GM19193 (cell line): ENCODE results near the gene FBXO31.

Experiments used
- POLR2A ChIP-seq: IDR thresholded peaks from 4 replicates; pipeline ENCODE4 v1.6.1; 2011; ENCODE audit not compliant: insufficient read depth, insufficient read length; ENCODE audit errors: extremely low read depth

The FBXO31 gene

DNA sequence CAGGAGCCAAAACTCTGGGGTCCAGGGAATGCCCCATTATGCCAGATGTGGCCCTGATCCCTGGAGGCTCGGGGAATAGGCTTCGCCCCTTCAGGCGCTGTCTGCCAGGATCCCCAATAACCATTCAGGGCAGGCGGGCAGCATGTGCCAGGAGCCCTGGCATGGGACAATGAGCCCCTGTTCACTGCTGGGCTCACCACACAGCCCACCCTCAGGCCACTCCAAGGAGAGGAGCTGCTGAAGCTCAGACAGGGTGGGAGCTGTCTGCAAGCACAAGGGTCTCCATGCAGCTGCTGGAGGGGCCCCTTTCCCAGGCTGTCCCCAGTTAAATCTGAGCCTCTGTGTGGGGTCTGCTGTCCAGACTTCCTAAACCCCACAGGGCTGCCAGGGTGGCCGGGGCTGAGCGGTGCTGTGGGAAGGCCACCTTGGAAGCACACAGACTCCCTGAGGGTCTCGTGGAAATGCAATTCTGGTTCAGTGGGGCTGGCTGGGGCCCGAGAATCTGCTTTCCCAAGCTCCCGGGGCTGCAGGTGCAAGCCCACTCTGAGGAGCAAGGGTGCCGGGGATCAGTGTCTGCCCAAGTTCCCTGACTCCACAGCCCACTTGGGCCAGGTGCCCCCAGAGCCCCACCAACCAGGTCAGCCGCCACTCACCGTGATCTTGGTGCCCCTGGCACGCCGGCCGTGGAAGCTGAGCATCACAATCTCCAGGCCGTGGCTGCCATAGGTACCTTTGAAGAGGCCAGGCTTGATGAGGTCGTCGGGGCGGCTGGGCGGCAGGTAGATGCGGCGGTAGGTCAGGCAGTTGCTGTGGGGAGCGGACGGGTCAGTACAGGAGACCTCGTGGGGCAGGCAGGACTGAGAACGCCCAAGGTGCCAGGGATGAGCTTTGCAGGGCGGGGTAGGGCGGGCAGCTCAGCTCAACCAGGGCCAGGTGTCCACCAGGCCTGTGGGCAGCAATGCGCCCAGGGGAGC is 48.6 kb downstream of the FBXO31 start:
- no peak for TF ChIP-seq POLR2A

DNA sequence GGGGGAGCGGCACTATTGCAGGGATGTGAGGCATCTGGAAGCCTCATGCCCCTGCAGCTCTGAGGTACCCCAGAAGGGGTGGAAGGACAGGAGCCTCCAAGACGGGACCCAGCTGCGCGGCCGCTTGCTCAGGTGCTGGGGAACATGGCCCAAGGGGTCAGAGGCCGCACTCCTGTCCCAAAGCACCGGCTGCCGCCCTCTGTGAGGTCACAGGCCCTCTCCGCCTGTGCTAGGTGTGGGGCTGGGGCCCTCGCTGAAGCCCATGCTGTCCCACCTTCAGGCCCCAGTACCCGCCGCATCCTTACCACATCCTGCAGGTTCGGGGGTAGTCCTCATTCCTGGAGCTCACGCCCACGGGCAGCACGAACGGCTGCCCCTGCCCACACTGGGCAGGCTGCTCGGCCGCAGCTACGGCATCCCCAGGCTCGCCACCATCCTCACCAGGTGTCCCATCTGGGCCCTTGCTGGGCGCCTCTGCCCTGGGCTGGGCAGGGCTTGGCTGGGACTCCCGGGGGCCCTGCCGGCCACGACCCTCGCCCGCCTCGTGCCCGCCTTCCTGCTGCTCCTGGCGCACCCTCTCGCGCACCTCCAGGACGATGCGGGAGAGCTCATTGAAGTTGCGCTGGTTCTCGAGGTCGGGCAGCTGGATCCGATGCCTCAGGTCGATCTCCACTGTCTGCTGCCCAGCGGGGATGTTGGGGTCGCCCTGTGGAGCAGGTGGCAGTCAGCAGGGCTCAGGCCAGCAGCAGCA is 49.8 kb downstream of the FBXO31 start:
- TF ChIP-seq POLR2A, result no peak

DNA sequence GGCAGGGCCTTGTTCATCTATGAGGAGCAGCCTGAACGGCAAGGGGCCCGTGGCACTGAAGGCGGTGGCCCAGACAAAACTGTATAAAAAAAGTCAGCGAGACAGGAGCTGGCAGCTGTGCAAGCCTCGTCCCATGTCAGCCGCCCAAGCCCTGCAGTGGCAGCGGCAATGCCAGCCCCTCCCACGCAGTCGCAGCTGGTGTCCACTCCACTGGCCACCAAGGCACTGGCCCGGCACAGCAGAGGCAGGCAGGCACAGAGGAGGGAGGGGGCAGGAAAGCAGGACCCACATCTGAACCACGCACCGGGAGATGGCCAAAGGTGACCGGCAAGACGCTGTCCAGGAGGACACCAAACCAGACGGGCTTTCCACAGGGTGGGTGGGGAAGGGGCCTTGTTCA is 50.5 kb downstream of the FBXO31 start:
- no peak for TF ChIP-seq POLR2A

DNA sequence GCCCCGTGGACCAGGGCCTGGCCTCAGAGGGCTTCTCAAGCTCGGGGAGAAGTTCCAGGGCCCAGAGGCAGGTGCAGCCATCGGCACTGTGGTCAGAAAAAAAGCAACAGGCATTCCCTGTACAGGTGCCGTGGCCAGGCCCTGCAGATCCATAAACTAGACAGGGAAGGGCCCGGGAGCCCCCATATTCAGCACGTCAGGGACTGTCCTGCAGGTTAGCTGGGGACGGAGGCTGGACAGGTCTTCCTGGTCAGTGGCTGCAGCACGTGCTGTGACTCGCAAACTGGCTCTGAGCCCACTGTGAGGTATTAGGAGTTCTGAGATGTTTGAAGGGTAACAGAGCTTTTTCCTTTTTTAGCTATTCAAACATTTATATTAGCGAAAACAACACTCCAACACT is 51.4 kb downstream of the FBXO31 start:
- TF ChIP-seq POLR2A, result no peak

DNA sequence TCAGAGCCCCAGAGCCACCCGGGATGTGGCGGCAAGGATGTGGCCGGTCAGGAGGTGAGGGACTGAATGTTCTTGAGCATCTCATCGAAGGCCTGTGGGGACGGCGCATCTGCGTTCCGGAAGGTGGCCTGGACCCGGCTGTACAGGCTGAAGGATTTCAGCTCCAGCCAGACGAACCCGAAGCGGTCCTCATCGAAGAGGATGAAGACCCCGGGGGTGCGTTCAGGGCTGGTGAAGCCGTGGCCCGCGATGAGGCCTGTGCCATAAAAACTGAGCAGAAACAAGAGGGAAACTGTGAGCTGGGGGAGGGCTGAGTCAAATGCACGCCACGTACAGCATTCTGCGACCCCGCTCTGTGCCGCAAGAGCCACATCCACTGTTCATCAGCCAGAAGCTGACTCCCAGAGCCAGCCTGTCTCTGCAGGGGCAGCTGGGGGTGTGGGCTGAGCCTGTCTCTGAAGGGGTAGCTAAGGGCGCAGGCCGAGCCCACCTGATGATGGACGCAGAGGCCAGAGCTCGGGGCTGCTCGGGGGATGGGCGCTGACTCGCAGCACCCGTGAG is 52.3 kb downstream of the FBXO31 start:
- no peak for TF ChIP-seq POLR2A

DNA sequence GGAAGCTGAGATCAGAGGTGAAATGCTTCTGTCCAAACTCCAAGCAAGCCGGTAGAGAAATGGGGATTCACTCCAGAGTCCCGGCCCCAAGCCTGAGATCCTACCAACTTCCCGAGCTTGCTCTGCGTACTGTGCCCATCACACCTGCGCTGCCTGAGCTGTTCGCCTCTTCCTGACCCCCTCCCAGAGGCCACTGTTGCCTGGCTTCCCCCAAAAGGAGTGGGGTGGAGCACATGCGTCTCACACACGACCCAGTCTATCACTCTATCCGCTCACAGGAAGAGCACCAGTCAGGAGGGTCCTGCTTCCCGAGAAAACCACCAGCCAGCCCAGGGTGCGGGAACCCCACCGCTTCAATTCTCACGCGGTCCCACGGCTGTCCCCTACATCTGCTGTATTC is 52.9 kb downstream of the FBXO31 start:
- no peak for TF ChIP-seq POLR2A

DNA sequence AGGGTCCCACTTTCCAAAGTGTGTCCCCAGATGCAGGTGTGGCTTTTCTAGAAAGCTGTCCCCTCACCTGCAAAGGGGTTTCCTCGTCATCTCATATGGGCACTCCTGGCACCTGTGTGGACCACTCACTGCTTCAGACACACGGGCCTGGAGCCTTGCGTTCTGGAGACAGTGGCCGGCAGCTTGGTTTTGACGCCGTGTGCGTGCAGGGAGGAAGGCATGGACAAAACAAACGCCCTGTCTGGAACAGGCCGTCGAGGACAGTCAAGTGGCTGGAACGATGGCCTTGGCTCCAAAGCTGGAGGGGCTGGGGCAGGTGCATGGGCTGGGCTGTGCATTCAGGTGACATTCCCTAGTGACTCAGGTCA is 53.3 kb downstream of the FBXO31 start:
- TF ChIP-seq POLR2A, result no peak

DNA sequence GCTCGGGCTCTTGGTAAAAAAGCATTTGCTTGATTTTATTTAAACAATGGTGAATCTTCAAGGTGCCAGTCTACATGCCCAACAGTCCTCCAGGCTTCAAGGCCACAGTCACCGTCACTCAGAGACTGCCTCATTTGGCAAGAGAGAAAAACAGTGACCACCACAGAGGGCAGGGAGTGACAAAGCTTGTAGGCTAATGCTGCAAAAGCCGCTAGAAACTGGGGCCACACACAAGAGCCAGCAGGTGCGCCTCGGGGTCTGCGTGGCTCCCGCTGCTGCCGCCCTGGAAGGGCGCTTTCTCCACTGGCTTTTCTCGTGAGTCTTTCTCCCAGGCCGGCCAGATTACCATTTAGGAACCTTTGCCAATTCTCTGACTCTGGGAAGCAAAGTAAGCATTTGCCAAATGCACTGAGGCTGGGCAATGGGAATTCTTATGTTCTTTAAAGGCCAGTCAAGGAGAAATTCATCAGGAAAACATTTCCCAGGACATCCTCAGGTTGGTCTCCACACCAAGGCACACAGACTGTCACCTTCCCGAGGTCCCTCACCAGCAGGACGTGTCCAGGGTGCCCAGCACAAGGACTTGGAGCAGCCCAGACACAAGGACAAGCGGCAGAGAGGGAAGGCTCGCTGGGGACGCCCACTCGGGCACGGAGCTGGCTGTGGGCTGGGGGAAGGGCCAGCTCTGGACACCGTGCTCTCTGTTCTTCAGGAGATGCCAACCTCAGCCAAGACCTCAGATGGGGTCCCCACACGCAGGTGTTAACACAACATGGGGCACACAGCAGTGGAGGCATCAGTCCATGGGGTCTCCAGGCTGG is 53.9 kb downstream of the FBXO31 start:
- no peak for TF ChIP-seq POLR2A

DNA sequence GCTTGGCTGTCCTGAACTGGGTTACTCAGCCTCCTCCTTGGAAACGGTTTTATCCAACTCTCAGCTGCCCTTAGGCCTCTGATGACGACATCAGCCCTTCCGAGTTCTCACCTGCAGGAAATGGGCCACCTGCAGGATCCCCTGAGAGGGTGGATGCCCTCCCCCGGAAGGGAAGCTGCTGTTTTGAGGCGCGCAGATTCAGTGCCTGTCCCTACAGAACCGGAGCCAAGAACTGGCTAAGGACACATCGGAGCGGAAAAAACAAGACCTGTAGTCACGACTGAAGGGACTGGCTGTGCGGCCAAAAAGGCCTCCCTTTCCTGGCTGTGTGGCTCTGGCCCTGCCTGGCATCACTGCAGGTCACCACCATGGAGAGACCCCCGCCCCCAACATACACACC is 54.7 kb downstream of the FBXO31 start:
- no peak for TF ChIP-seq POLR2A

DNA sequence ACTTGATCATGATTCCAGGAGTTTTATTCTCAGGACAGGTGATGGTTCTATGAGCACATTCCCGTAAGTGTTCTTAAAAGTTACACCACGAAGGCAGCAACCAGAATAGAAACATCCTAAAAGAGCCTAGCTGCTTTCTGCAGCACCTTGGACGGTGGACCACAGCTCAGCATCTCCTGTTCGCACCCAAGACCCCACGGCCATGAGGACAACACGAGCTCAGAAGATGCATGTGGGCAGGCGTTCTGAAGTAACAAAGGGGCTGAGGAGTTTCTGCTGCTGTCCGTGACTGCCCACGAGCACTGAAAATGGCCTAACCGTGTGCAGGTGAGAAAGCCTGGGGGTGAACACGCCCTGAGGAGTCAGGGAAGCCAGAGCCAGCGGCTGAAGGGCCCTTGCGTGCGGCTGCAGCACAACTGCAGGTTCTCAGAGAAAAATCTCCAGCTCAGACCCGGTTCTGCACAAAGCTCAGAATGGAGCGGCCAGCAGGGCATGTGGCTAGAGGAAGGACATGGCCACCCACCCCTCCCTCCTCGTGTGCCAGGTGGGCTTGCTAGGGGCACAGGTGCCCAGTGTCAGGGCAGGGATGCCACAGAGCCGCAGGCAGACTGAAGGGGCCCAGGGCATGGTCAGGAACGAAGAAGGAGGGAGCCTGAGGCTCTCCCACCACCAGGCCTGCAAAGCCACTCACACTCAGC is 55.6 kb downstream of the FBXO31 start:
- TF ChIP-seq POLR2A, result no peak

DNA sequence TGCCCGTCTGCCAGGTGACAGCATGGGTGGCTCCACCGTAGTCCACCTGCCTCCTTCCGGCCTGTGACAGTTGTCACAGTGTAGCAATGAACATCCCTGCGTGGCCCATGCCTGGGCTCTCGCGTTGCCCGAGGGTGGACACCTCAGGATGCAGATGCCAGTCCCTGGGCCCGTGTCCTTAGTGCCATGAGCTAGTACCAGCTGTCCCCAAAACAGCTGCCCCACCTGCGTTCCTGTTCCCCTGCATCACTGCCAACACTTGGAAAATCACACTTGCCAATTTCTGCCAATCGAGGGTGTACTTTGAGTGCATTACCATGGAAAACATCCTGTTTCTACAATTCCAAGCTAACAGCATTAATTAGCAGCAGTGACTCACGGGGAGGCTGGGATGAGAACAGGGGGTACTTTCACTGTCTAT is 57.4 kb downstream of the FBXO31 start:
- TF ChIP-seq POLR2A, result no peak

DNA sequence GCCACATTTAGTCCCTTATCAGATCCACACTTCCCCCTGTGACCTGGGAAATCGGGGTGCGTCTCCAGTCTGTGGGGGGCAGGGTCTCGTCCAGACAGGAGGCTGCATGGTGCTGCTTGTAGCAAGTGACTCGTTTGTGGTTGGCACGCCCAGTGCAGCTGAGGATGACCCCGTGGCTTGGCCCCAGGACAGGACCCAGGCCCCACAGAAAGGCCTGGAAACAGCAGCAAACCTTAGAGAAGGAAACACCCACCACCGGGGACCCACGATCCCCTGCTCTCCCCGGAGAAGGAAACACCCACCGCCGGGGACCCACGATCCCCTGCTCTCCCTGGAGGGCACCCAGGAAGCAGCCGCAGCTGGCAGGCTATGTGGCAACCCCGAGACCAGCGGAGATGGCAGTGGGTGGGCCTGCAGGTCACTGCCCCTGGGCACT is 58.1 kb downstream of the FBXO31 start:
- TF ChIP-seq POLR2A, result no peak

DNA sequence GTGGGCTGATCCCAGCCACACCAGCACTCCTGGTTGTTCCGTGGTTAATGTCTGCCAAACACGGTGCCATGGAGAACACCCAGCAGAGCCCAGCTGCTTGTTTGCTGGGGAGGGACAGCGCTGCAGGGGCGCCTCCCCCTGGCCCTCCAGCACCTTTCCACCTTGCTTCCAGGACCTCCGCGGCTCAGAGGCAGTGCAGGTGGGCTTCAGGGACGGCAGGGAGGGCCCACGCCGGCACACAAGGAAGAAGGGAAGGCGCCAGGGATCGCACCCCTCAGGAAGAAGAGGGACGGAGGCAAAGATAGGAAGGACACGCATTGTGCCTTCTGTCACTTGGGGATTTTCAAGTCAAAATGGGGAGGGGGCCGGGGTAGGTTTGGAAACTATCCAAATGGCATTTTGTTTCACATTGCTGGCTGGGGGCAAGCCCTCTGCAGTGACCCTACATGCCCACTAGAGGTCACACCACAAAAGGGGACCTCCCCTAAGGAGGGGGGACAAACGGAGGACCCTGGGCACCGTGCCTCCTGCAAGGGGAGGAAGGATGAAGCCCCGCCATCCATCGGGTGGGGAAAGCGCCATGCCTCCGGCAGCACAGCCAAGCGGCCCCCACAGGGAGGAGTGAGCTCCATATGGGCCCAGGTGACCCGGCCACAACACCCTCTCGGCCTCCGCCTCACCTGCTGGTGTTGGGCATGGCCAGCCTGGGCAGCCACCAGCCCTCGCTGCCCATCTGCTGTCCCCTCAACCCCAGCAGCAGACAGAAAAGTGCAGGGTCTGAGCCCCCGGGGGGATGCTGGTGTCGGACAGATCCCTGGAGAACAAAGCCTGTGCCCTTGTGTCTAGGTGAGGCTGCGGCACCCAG is 58.9 kb downstream of the FBXO31 start:
- no peak for TF ChIP-seq POLR2A
